Right ventricle myocardium superior (tissue), 1 donor: Measurements from ENCODE around the gene METTL4. TPM values are rescaled to one million over a fixed set of nuclear protein-coding genes. Genes with fewer than 3 reads are reported as not detected.
"Not testable (repeated sequence)": the region's sequence is repeated elsewhere in the genome, so short reads cannot be mapped to it uniquely, and the experiment has no call there.

Experiments used
- ATAC-seq: fragments of 200-7000 bp; cut with Tn5 transposase; one replicate; pipeline ENCODE4 v1.9.1; 2020; ENCODE audit warnings: mild to moderate bottlenecking; ENCODE audit not compliant: poor library complexity
- DNase-seq: peaks from one replicate; pipeline ENCODE4 v3.0.0-alpha.2; 2020
- intact Hi-C: fragments of 100-400 bp; cut with DNase I; formaldehyde crosslinking; loops from one replicate; pipeline ENCODE4 v1.11.2; 2022
- total RNA-seq: library from RNA; stranded (reverse); fragmentation: NEBNext Ultra II Directional; extraction: Animal tissue kit (Norgen Biotek cat#: 25700); gene quantifications from one replicate; pipeline ENCODE4 v1.2.1, GENCODE V29; 2021
- donor health status: DM: no; HTN: yes; CAD: no; lungs with severe emphysema.

The METTL4 gene
- total RNA-seq, 1 donor from 2014 or later, result 7.9 TPM

GRCh38 chr18:2535419-2535910 is 35.8 kb downstream of the METTL4 start:
- intact Hi-C loops, result no loop called here
- DNase-seq, result no peak
- no peak for ATAC-seq

DNA sequence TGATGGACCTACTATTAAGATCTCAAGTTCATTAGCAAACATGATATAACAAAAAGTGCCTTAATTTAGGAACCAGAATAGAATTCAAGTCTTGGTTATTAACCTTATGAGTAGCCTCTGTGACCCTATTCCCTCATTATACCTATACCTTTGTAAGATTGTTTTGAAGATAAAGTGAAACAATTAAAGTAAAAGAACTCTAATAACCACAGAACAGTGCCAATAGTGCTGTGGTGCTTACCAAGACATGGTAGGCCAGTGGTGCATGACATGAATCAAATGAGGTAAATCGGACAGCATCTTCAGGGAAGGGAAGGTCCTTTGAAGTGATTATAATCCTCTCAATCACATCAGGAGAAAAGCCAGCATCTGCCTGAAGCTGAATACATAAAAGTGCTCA is 36.4 kb downstream of the METTL4 start:
- intact Hi-C loops, result no loop called here

DNA sequence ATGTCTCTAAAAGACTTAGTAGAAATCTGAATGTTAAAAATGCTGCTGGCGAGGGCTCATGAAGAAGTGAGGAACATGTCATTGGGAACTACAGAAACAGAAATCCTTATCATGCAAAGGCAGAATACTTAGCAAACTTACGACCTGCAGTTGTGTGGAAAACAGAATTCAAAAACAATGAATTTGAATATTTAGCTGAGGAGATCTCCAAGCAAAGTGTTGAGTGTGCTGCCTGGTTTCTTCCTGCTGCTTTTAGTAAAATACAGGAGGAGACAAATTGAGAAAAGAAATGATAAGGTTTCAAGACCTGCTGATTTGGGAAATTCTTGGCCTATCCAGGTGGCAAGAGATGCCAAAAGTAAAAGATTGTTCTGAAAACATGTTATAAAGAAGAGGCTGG is 38.5 kb downstream of the METTL4 start:
- DNase-seq, result no peak
- no peak for ATAC-seq
- intact Hi-C loops, result no loop called here

More for the DNA sequence above, 36.4 kb downstream of the METTL4 start:
- no peak for DNase-seq
- no peak for ATAC-seq

DNA sequence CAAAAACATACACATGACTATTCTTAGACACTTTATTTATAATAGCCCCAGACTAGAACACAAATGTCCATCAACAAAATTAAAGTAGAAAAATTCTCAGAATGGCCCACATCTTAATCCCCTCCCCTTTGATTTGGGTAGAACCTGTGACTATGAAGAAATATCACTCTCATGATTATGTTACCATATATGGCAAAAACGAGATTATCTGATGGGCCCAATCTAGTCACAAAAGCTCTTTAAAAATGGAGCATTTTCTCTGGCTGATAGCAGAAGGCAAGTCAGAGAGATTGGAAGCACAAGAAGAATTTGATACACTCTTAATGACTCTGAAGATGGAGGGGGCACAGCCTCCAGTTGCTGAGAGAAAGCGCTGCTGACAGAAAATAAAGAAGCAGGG is 39.6 kb downstream of the METTL4 start:
- intact Hi-C loops, result no loop called here
- ATAC-seq, result no peak

GRCh38 chr18:2529154-2529553 is 42.2 kb downstream of the METTL4 start:
- no peak for ATAC-seq
- DNase-seq, result no peak
- intact Hi-C loops, result no loop called here

More for the DNA sequence above, 39.6 kb downstream of the METTL4 start:
- DNase-seq, result no peak

- intact Hi-C loops, result no loop called here
- DNase-seq, result no peak
- ATAC-seq, result no peak
Measured at GRCh38 chr18:2526329-2526728, 45.0 kb downstream of the METTL4 start.

- ATAC-seq, intact Hi-C loops: not testable (repeated sequence)
Measured at GRCh38 chr18:2524794-2525198, 46.5 kb downstream of the METTL4 start.

GRCh38 chr18:2522112-2522511 is 49.2 kb downstream of the METTL4 start:
- ATAC-seq, result no peak
- DNase-seq, result no peak
- intact Hi-C loops, result no loop called here

More at GRCh38 chr18:2524794-2525198, 46.5 kb downstream of the METTL4 start:
- DNase-seq, result not testable (repeated sequence)

DNA sequence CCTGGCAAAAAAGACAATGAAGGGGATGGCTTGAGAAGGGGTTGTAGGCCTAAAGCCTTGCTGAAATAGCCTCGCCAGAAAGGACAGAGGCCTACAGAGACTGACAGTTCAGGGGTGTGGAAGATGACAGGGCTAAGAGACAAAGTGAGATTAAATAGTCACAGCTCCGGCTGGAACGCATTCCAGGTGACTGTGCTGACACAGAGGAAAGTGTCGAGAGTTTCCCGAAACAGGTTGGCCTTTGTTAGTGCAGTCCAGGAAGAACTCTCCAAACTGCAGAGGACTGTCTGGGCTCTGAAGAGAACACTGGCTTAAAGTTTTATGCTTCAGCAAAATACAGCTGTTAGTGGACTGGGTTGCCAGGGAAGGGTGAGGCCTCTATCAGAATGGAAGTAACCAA is 52.8 kb downstream of the METTL4 start:
- DNase-seq (no peak), ATAC-seq (peak; percentile 10)
- intact Hi-C loops, result no loop called here

DNA sequence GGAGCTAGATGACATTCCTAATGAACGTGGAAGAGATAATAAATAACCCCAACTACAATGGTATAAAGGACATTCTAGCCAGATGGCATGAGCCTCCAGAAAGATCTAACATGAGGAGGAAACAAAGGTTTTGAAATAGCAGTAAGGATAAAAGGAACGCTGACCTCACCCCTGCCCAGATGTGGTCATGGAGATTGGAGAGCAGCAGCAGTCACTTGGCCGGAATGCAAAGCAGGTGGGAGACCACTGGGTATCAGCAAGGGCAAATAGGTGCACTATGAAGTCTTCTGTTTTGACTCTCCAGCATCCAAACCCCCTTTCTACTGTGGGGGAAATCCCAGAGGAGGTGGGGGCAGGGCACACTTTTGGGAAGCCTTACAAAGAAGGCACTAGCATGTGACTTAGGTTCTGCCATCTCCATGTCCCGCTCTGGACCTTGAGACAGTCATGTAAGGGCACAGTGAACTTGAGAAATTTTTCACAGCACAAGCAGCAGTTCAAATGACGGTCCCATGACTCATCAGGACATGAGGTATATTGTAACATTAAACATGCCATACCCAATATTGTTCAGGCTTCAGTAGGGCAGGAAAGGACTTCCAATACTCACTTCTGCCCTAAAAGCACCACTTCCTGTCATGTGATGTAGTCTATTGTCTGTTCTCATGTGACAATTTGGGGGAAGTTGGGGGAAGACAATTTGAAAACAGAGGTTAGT is 55.2 kb downstream of the METTL4 start:
- ATAC-seq (no peak), DNase-seq (no peak)
- intact Hi-C loops, result no loop called here

- intact Hi-C loops, result no loop called here
- ATAC-seq, result no peak
- DNase-seq, result no peak
Measured at GRCh38 chr18:2515171-2515787, 56.0 kb downstream of the METTL4 start.

DNA sequence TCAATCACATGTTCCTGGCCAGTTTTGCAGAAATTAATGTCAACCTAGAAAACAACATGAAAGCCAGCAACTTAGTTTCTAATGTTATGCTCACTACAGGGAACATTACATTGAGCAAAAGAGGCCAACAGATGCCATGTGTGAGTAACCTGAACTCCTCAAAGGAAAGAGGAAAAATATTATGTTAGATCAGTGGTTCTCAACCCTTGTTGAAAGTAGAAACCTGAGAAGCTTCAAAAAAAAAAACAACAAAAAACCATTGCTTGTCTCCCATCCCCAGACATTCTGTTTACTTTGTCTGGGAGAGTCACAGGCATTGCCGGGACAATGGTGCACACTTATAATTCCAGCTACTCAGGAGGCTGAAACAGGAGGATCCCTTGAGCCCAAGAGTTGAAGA is 57.7 kb downstream of the METTL4 start:
- ATAC-seq (no peak), DNase-seq (no peak)
- intact Hi-C loops, result no loop called here

- intact Hi-C loops, result no loop called here
- ATAC-seq, result no peak
- no peak for DNase-seq
Measured at GRCh38 chr18:2512059-2512458, 59.2 kb downstream of the METTL4 start.

- ATAC-seq, result no peak
- intact Hi-C loops, result no loop called here
- no peak for DNase-seq
Measured at GRCh38 chr18:2511451-2511850, 59.9 kb downstream of the METTL4 start.

DNA sequence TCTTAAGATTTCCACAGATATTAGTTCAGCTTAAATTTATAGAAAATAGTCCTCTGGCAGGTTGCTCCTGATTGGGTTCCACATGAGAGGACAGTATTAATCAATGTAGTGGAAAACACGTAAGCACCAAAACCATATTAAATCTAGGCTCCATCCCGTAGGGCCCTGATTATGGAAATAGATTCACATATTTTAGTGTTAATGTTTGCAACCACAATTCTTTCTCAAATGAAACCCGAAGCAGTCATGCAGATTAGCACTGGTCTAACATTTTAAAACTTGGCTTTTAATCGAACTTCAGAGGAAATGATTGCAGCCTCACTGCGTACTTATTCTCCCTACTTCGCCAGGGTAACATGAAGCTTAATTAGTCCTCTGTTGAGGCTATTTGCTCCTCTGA is 60.9 kb downstream of the METTL4 start:
- intact Hi-C loops, result no loop called here
- ATAC-seq, result no peak
- DNase-seq, result no peak

DNA sequence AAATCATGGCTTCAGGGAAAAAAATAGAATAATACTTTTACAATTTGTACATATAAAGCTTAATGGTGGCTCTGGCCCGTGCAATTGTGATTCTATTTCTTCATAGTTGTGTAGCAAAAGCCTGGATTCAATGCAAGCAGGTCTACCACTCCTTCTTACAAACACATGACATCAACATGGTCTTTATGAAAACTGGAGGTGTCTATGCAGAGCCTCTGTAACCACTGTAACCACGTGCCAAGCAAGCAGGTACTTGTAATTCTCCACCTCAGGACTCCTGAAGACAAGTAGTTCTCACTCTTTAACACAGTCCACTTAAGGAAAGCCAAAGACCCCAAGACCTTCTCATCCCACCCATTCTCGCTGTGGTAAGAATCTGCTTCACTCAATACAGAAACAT is 62.6 kb downstream of the METTL4 start:
- DNase-seq, result no peak
- intact Hi-C loops, result no loop called here
- ATAC-seq, result no peak

- intact Hi-C loops, result no loop called here
- ATAC-seq (no peak), DNase-seq (no peak)
Measured at GRCh38 chr18:2508155-2508554, 63.1 kb downstream of the METTL4 start.

DNA sequence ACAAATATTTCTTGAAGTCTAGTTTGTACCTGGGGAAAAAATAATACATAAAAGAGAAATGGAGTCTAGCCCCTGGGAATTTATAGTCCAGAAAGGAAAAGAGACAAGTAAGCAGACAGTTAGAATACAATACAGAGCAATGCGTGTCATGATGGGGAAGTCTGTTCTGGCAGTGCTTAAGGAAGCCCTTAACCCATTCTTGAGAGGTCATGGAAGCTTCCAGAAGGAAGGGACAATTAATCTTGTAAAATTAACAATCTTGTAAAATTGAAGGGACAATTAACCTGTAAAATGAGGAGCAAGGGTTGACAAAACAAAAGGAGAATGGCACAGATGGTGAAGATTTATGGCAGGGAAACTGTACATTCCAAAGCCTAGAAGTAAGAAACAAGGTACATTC is 66.7 kb downstream of the METTL4 start:
- no peak for ATAC-seq

DNA sequence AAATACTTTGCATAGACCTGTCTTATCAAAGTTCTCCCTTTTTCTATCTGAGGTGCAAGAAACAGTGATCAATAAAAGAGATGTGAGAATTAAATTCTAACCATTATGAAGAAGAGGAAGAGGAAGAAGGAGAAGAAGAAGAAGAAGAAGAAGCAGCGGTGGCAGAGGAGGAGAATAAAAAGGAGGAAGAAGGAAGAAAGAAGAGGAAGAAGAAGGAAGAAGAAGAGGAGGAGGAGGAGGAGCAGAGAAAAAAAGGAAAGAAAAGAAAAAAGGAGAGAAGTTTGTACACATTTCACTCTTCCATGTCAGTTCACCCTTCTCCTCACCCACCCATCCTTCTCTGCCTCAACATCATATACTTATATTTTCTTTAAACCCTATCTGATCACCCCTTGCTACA is 68.4 kb downstream of the METTL4 start:
- DNase-seq, result no peak
- ATAC-seq, result no peak
- intact Hi-C loops, result no loop called here

More for the DNA sequence above, 66.7 kb downstream of the METTL4 start:
- DNase-seq, result no peak
- intact Hi-C loops, result no loop called here

- no peak for ATAC-seq
- intact Hi-C loops, result no loop called here
- no peak for DNase-seq
Measured at GRCh38 chr18:2502394-2502793, 68.9 kb downstream of the METTL4 start.
